ENCODE measurements around the gene UPK2.
A peak's percentile ranks its signal among the peaks of the same experiment; 100 is the strongest.

DNA sequence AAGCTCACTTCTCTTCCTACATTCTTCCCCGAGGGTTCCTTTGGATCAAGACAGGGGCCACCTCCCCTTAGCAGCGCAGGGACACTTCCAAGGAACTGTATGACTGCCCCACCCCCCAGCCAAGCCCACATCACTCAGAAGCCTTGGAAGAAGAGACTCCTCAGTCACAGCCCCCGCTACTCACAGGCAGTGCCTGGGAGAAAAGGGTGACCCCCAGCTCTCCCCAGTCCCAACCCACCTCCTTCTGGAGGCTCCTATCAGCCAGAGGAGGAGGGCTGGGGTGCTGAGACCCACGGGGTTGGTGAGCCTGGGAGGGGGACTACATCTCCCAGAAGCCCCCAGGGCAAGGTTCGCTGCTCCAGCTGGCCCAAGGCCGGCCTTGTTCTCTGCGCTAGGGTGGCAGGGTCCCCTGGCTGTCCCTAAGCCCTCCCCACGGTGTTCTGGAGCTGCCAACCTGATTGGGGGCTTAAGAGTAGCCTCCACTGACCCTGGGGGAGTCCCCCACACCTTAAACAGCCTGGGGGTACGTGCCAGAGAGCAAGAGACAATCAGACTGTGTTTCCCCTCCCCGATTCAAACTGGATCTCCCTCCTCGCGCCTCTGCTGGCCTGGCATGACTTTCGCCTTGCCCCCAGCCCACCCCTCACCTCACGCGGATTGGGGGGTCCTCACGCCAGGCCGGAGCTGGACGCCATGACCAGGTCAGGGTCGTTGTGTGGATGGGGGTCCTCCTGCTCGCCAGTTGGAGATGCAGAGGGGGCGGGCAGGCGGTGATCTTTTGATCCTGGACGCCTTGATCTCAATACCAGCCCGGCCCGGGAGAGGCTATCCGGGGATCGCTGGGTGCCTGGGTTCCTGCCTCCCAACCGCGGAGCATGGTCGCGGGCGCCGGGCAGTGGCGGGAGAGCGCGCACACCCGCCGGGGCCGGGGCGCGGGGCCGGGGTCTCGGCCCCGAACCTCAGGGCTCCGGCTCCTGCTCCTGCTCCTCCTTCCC lies 31.2 kb upstream of the UPK2 start:
- TF ChIP-seq, protein P1, sequence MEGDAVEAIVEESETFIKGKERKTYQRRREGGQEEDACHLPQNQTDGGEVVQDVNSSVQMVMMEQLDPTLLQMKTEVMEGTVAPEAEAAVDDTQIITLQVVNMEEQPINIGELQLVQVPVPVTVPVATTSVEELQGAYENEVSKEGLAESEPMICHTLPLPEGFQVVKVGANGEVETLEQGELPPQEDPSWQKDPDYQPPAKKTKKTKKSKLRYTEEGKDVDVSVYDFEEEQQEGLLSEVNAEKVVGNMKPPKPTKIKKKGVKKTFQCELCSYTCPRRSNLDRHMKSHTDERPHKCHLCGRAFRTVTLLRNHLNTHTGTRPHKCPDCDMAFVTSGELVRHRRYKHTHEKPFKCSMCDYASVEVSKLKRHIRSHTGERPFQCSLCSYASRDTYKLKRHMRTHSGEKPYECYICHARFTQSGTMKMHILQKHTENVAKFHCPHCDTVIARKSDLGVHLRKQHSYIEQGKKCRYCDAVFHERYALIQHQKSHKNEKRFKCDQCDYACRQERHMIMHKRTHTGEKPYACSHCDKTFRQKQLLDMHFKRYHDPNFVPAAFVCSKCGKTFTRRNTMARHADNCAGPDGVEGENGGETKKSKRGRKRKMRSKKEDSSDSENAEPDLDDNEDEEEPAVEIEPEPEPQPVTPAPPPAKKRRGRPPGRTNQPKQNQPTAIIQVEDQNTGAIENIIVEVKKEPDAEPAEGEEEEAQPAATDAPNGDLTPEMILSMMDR (IDR thresholded peaks at IDR 0.05 in 8 of 11, conservative IDR thresholded peaks at IDR 0.05 in 3 of 11): peak in 1 of 11 experiments; percentile 8
- TF ChIP-seq POLR2A (IDR thresholded peaks at IDR 0.05) (no peak), POLR2AphosphoS5 (IDR thresholded peaks at IDR 0.05) (peak in 2 of 3 donors; percentile 30 to 50)
